Measurements from ENCODE around the gene NANOS1. TPM values are rescaled to one million over a fixed set of nuclear protein-coding genes. Genes with fewer than 3 reads are reported as not detected.
A peak's percentile ranks its signal among the peaks of the same experiment; 100 is the strongest.

The NANOS1 gene
- polyA plus RNA-seq, 2 of the 4 experiments (the other 2 are of a cell fraction), result 1.4 to 2.9 TPM

- FAIRE-seq (no peak), DNase-seq (ENCODE audit: low read depth in 1 of 2, low spot score in 1 of 2) (peak in 1 of 2 experiments; percentile 36), ATAC-seq (no peak)
- Histone ChIP-seq H3K9me3 (peaks cover 4% of the 10 kb centered on the region; the same call in 1 of the 3 replicates), H3K4me2 (peak overlapping the region; percentile 72), H3K27ac (peak overlapping the region; percentile 63 to 80), H3K4me3 (no peak overlapping the region), H3K4me1 (peaks cover 41% of the 10 kb centered on the region)
- ChIA-PET CTCF (interaction anchor here (1.2 to 2.4 kb wide), 3 partner anchors 12 to 284 kb away, joined by 3 to 16 read pairs (median 4); partner anchors contain the start of gene NANOS1), POLR2A (interaction anchor here (1.0 to 1.5 kb wide), 2 partner anchors 156 to 251 kb away, joined by 3 to 5 read pairs; partner anchors contain the start of gene CACUL1)
- 61% methylated on average over 9 of the region's 9 CpGs for WGBS (ENCODE audit: missing lambda C conversion rate)
- TF ChIP-seq FOSL2 (IDR thresholded peaks at IDR 0.05) (no peak), FOSL2 (CRISPR knock-in tag; IDR thresholded peaks at IDR 0.05) (peak; percentile 84), SREBF2 (IDR thresholded peaks at IDR 0.05) (no peak), RARB (CRISPR knock-in tag; IDR thresholded peaks at IDR 0.05) (no peak), CHD2 (IDR thresholded peaks at IDR 0.05; ENCODE audit: low read length, partially characterized antibody) (no peak), ZFP36 (IDR thresholded peaks at IDR 0.05; ENCODE audit: borderline replicate concordance, partially characterized antibody) (no peak), EP300 (IDR thresholded peaks at IDR 0.05) (no peak), RNF2 (IDR thresholded peaks at IDR 0.05; ENCODE audit: borderline replicate concordance, low read depth) (no peak)
Measured at GRCh38 chr10:119005362-119006043, 24.0 kb upstream of the NANOS1 start.

GRCh38 chr10:119006451-119007210 lies 22.9 kb upstream of the NANOS1 start:
- ATAC-seq (peak; percentile 94 to 97), FAIRE-seq (peak; percentile 92), DNase-seq (ENCODE audit: low read depth in 1 of 2, low spot score in 1 of 2) (peak; percentile 89 to 94)
- Histone ChIP-seq H3K27ac (peak overlapping the region; percentile 63 to 80), H3K4me2 (peak overlapping the region; percentile 72), H3K4me1 (peaks cover 34% of the 10 kb centered on the region), H3K9me3 (peaks cover 1% of the 10 kb centered on the region; the same call in 1 of the 3 replicates), H3K4me3 (0 out of 3 replicates have a peak overlapping the region, but pooled peaks have one; percentile 3)
- POLR2A ChIA-PET, result interaction anchor here (0.6 to 1.7 kb wide), 7 partner anchors 11 to 1033 kb away, joined by 3 to 29 read pairs (median 5); partner anchors contain the start of genes CACUL1 and NANOS1
- CTCF ChIA-PET, result interaction anchor here (0.7 to 2.4 kb wide), 9 partner anchors 9 to 285 kb away, joined by 3 to 16 read pairs (median 3); partner anchors contain the start of gene NANOS1
- TF ChIP-seq SREBF2 (IDR thresholded peaks at IDR 0.05) (no peak), HES2 (IDR thresholded peaks at IDR 0.05) (peak; percentile 86), ZC3H11A (IDR thresholded peaks at IDR 0.05) (no peak), ATOH8 (CRISPR knock-in tag; IDR thresholded peaks at IDR 0.05; ENCODE audit: low read depth) (no peak), HOXA7 (CRISPR knock-in tag; IDR thresholded peaks at IDR 0.05) (no peak), JUNB (IDR thresholded peaks at IDR 0.05) (peak; percentile 96), MAX (IDR thresholded peaks at IDR 0.05) (peak; percentile 23), JUN (IDR thresholded peaks at IDR 0.05) (peak; percentile 87 to 88; a peak in 3 of 5 replicates), RAD21 (conservative IDR thresholded peaks at IDR 0.05 in 1 of 2, IDR thresholded peaks at IDR 0.05 in 1 of 2) (peak in 1 of 2 experiments; percentile 63; a peak in 3 of 5 replicates), BCL3 (IDR thresholded peaks at IDR 0.05) (peak; percentile 90; the same call in 2 of the 3 replicates), MAFK (IDR thresholded peaks at IDR 0.05; ENCODE audit: partially characterized antibody) (peak; percentile 88), EP300 (IDR thresholded peaks at IDR 0.05) (peak; percentile 77; a peak in 3 of 5 replicates), CEBPB (IDR thresholded peaks at IDR 0.05) (peak; percentile 95 to 97), GATA3 (IDR thresholded peaks at IDR 0.05; ENCODE audit: borderline replicate concordance) (peak; percentile 88), SMC3 (IDR thresholded peaks at IDR 0.05) (peak; percentile 62; the same call in 2 of the 3 replicates), FOSL2 (IDR thresholded peaks at IDR 0.05) (peak; percentile 88), FOSL2 (CRISPR knock-in tag; IDR thresholded peaks at IDR 0.05) (peak; percentile 94)
- 11% methylated on average over 9 of the region's 9 CpGs for WGBS (ENCODE audit: missing lambda C conversion rate)

Data from A549 (cell line).